Liver (tissue), 3 donors: ENCODE measurements around the gene CDH13.

Source experiments
- ATF3 ChIP-seq: IDR thresholded peaks from 2 replicates; pipeline ENCODE4 v1.6.1; 2016; ENCODE audit warnings: antibody characterized with exemption
- CTCF ChIP-seq: fragments of 150-350 bp; IDR thresholded peaks from 2 replicates; pipeline ENCODE4 v1.5.1; 2017; ENCODE audit warnings: improper control_type of control experiment, low read depth, low read length; ENCODE audit not compliant: missing input control
- EGR1 ChIP-seq, 2 donors: IDR thresholded peaks; 2 replicates each; pipeline ENCODE4 v1.6.1; 2016 to 2018; ENCODE audit warnings: antibody characterized with exemption in 2 of 2, low read depth in 2 of 2
- FOXA1 ChIP-seq: IDR thresholded peaks from 2 replicates; pipeline ENCODE4 v1.6.1; 2016; ENCODE audit warnings: antibody characterized with exemption
- GABPA ChIP-seq, 2 donors: IDR thresholded peaks in 1 of 2; conservative IDR thresholded peaks in 1 of 2; 2 replicates each; pipeline ENCODE4 v1.6.1; 2016; ENCODE audit warnings: antibody characterized with exemption in 2 of 2, mild to moderate bottlenecking in 1 of 2, moderate library complexity in 1 of 2
- JUND ChIP-seq, 2 donors: IDR thresholded peaks; 2 replicates each; pipeline ENCODE4 v1.6.1; 2016; ENCODE audit warnings: antibody characterized with exemption in 2 of 2
- MAX ChIP-seq: IDR thresholded peaks from 2 replicates; pipeline ENCODE4 v1.6.1; 2016; ENCODE audit warnings: antibody characterized with exemption
- RAD21 ChIP-seq, 2 donors: IDR thresholded peaks; 2 replicates each; pipeline ENCODE4 v1.6.1; 2016; ENCODE audit warnings: antibody characterized with exemption in 2 of 2, mild to moderate bottlenecking in 2 of 2
- REST ChIP-seq: IDR thresholded peaks from 2 replicates; pipeline ENCODE4 v1.6.1; 2016; ENCODE audit warnings: antibody characterized with exemption, mild to moderate bottlenecking
- RXRA ChIP-seq, 2 donors: IDR thresholded peaks; 2 replicates each; pipeline ENCODE4 v1.6.1; 2017 to 2018; ENCODE audit warnings: antibody characterized with exemption in 2 of 2, mild to moderate bottlenecking in 1 of 2
- TAF1 ChIP-seq: conservative IDR thresholded peaks from 2 replicates; pipeline ENCODE4 v1.6.1; 2016; ENCODE audit warnings: antibody characterized with exemption, mild to moderate bottlenecking
- YY1 ChIP-seq: IDR thresholded peaks from 2 replicates; pipeline ENCODE4 v1.6.1; 2016; ENCODE audit warnings: antibody characterized with exemption, mild to moderate bottlenecking
- ZBTB33 ChIP-seq: IDR thresholded peaks from 2 replicates; pipeline ENCODE4 v1.6.1; 2016; ENCODE audit warnings: antibody characterized with exemption
- donor health status: healthy.
- donor health status: healthy.

- TF ChIP-seq GABPA (IDR thresholded peaks at IDR 0.05 in 1 of 2, conservative IDR thresholded peaks at IDR 0.05 in 1 of 2): no peak
- TF ChIP-seq REST: no peak
- no peak for TF ChIP-seq MAX
- no peak for TF ChIP-seq RAD21 (IDR thresholded peaks at IDR 0.05)
- no peak for TF ChIP-seq YY1
- TF ChIP-seq CTCF: no peak
- no peak for TF ChIP-seq JUND (IDR thresholded peaks at IDR 0.05)
- no peak for TF ChIP-seq TAF1
- no peak for TF ChIP-seq EGR1 (IDR thresholded peaks at IDR 0.05; ENCODE audit: low read depth in 2 of 2)
- no peak for TF ChIP-seq FOXA1
- TF ChIP-seq ATF3: no peak
- TF ChIP-seq RXRA (IDR thresholded peaks at IDR 0.05): no peak
- no peak for TF ChIP-seq ZBTB33
These were observed 999.4 kb downstream of the CDH13 start for GRCh38 chr16:83626204-83626603.
